IPS-NIHi7 (cell line): Measurements from ENCODE around the gene ZMAT5.

Experiments used
- DNase-seq: peaks from one replicate; pipeline ENCODE4 v3.0.0; 2012; ENCODE audit warnings: mixed read lengths; ENCODE audit errors: extremely low spot score

Gene ZMAT5

GRCh38 chr22:29689206-29689879 lies 77.5 kb downstream of the ZMAT5 start:
- DNase-seq, result no peak

- DNase-seq, result no peak
Observed at GRCh38 chr22:29684244-29684643, 82.6 kb downstream of the ZMAT5 start.

- no peak for DNase-seq
Observed at GRCh38 chr22:29683536-29683935, 83.3 kb downstream of the ZMAT5 start.
